ENCODE results near the gene SUSD1. TPM values are rescaled to one million over a fixed set of nuclear protein-coding genes. Genes with fewer than 3 reads are reported as not detected.

The SUSD1 gene
- total and polyA plus RNA-seq, 9 of the 15 experiments (the other 6 are each of a cell fraction or from before 2014, with no cell fraction given): 10.9 to 44.4 (median 36.1) TPM

GRCh38 chr9:112015736-112016135 lies 159.4 kb downstream of the SUSD1 start (continued):
- TF ChIP-seq POLR2AphosphoS2 (IDR thresholded peaks at IDR 0.05; ENCODE audit: low read length) (no peak), SMAD2 (IDR thresholded peaks at IDR 0.05; ENCODE audit: low read depth, low read length) (no peak), CHD1 (IDR thresholded peaks at IDR 0.05; ENCODE audit: low read length) (no peak), MAFK (IDR thresholded peaks at IDR 0.05; ENCODE audit: low read length) (no peak), MCM3 (IDR thresholded peaks at IDR 0.05) (no peak), MEIS2 (IDR thresholded peaks at IDR 0.05; ENCODE audit: partially characterized antibody) (no peak), HOMEZ (CRISPR knock-in tag; IDR thresholded peaks at IDR 0.05) (no peak)

GRCh38 chr9:112015149-112015548 lies 159.9 kb downstream of the SUSD1 start:
- no peak overlapping the region for H3K4me3 ChIP-seq
- 55% methylated on average over 4 of the region's 4 CpGs for WGBS (ENCODE audit: insufficient coverage, low coverage, missing lambda C conversion rate)
- no peaks in the 10 kb centered on the region for H4K20me1 ChIP-seq (replicated peaks; ENCODE audit: control insufficient read depth, insufficient read depth, low read length)
- no peaks in the 10 kb centered on the region for H3K79me2 ChIP-seq (ENCODE audit: control insufficient read depth, insufficient read depth, low read length)
- no peaks in the 10 kb centered on the region for H3K9me3 ChIP-seq (replicated peaks; ENCODE audit: control insufficient read depth, insufficient read depth, low read depth, low read length)
- in situ Hi-C loops (cut with MboI): no loop called here
- H3K36me3 ChIP-seq (ENCODE audit: control insufficient read depth, insufficient read depth, low read length): no peaks in the 10 kb centered on the region
- ATAC-seq: no peak
- no peak overlapping the region for H3K4me2 ChIP-seq (ENCODE audit: insufficient read depth, low read length)
- no peak overlapping the region for H3K27ac ChIP-seq (ENCODE audit: extremely low read depth, low read depth, low read length)
- no peak for FAIRE-seq
- no peaks in the 10 kb centered on the region for H3K9me1 ChIP-seq (ENCODE audit: control insufficient read depth, insufficient read depth, low read length)
- no peak for DNase-seq (ENCODE audit: extremely low read depth in 1 of 4, low spot score in 3 of 4)
- BruUV-seq (replicated peaks): no TSS peak
- no peak overlapping the region for H3K9ac ChIP-seq (ENCODE audit: insufficient read depth in 1 of 2, low read depth in 2 of 2, low read length in 2 of 2)
- TF ChIP-seq NELFE (IDR thresholded peaks at IDR 0.05; ENCODE audit: insufficient read depth, insufficient read length): no peak
- no peak for TF ChIP-seq FOXM1 (IDR thresholded peaks at IDR 0.05; ENCODE audit: low read depth)
- TF ChIP-seq FOXM1 (CRISPR knock-in tag; IDR thresholded peaks at IDR 0.05; ENCODE audit: low read depth): no peak
- TF ChIP-seq ZNF740 (CRISPR knock-in tag; IDR thresholded peaks at IDR 0.05): no peak
- no peak for TF ChIP-seq ZNF740 (tag; IDR thresholded peaks at IDR 0.05)
- TF ChIP-seq RBM14 (IDR thresholded peaks at IDR 0.05; ENCODE audit: borderline replicate concordance, insufficient read depth, low read depth, low read length): no peak
- TF ChIP-seq NCOA2 (IDR thresholded peaks at IDR 0.05; ENCODE audit: partially characterized antibody in 2 of 2): no peak
- TF ChIP-seq HIVEP1 (CRISPR knock-in tag; IDR thresholded peaks at IDR 0.05): no peak
- no peak for TF ChIP-seq MXI1 (IDR thresholded peaks at IDR 0.05; ENCODE audit: low read depth, low read length)
- peak overlapping the region; percentile 43; the same call in 1 of the 2 replicates for H2AFZ ChIP-seq (ENCODE audit: low read depth, low read length)
- peaks cover 4 to 23% of the 10 kb centered on the region in 2 experiments; a peak in 4 of 5 replicates for H3K4me1 ChIP-seq (replicated peaks in 1 of 2; ENCODE audit: control insufficient read depth in 2 of 2, insufficient read depth in 2 of 2, low read length in 2 of 2)
- CTCF ChIA-PET (ENCODE audit: low intra/inter-chr PET ratio): interaction anchor here (0.5 kb wide), 2 partner anchors 185 to 963 kb away, joined by 4 to 5 read pairs; no protein-coding TSS in a partner anchor
- POLR2A ChIA-PET: interaction anchor here (0.8 to 1.8 kb wide), 3 partner anchors 9 to 19 kb away, joined by 3 to 5 read pairs (median 5); no protein-coding TSS in a partner anchor
- intact Hi-C loops (cut with micrococcal nuclease): no loop called here
- no peaks in the 10 kb centered on the region for H3K27me3 ChIP-seq (ENCODE audit: control insufficient read depth in 2 of 2, insufficient read depth in 2 of 2, low read length in 2 of 2)

Measured in K562 (cell line).